GM23248 (cell line): ENCODE results near the gene GPX7. TPM values are rescaled to one million over a fixed set of nuclear protein-coding genes. Genes with fewer than 3 reads are reported as not detected.

Source experiments
- DNase-seq: peaks from one replicate; pipeline ENCODE4 v3.0.0-alpha.2; 2015
- H2AFZ ChIP-seq: fragments of 200-600 bp; sonication (generic); 2 replicates; pipeline ENCODE4 v1.6.1; 2016; ENCODE audit warnings: antibody characterized with exemption
- H3F3A ChIP-seq: fragments of 200-600 bp; sonication (generic); 2 replicates; pipeline ENCODE4 v1.6.1; 2016; ENCODE audit warnings: mild to moderate bottlenecking, antibody characterized with exemption, mixed run types; ENCODE audit not compliant: insufficient read depth
- H3K27ac ChIP-seq: fragments of 200-600 bp; sonication (generic); 2 replicates; pipeline ENCODE4 v1.5.1; 2016; ENCODE audit warnings: mild to moderate bottlenecking
- H3K27me3 ChIP-seq: fragments of 200-600 bp; sonication (generic); replicated peaks from 2 replicates; pipeline ENCODE4 v1.6.1; 2016; ENCODE audit warnings: mild to moderate bottlenecking; ENCODE audit not compliant: insufficient read depth
- H3K36me3 ChIP-seq: fragments of 200-600 bp; sonication (generic); 2 replicates; pipeline ENCODE4 v1.6.1; 2016; ENCODE audit warnings: low read depth, mild to moderate bottlenecking
- H3K4me1 ChIP-seq: fragments of 200-600 bp; sonication (generic); 2 replicates; pipeline ENCODE4 v1.6.1; 2016; ENCODE audit warnings: mild to moderate bottlenecking; ENCODE audit not compliant: insufficient read depth
- H3K4me2 ChIP-seq: fragments of 200-600 bp; sonication (generic); one replicate; pipeline ENCODE4 v1.6.1; 2016; ENCODE audit warnings: mild to moderate bottlenecking; ENCODE audit not compliant: unreplicated experiment
- H3K4me3 ChIP-seq: fragments of 200-600 bp; sonication (generic); 2 replicates; pipeline ENCODE4 v1.5.1; 2016; ENCODE audit warnings: mild to moderate bottlenecking
- H3K79me2 ChIP-seq: fragments of 200-600 bp; sonication (generic); 2 replicates; pipeline ENCODE4 v1.6.1; 2016; ENCODE audit warnings: mild to moderate bottlenecking; ENCODE audit not compliant: insufficient read depth
- H3K9ac ChIP-seq: fragments of 200-600 bp; sonication (generic); 2 replicates; pipeline ENCODE4 v1.6.1; 2016; ENCODE audit warnings: mild to moderate bottlenecking
- H3K9me2 ChIP-seq: fragments of 200-600 bp; sonication (generic); 2 replicates; pipeline ENCODE4 v1.6.1; 2016; ENCODE audit warnings: mixed run types, mild to moderate bottlenecking, moderate library complexity; ENCODE audit not compliant: insufficient read depth
- H3K9me3 ChIP-seq: fragments of 200-600 bp; sonication (generic); one replicate; pipeline ENCODE4 v1.6.1; 2017; ENCODE audit warnings: low read depth
- H4K20me1 ChIP-seq: fragments of 200-600 bp; sonication (generic); 2 replicates; pipeline ENCODE4 v1.6.0; 2016; ENCODE audit not compliant: insufficient read depth
- EZH2 ChIP-seq: fragments of 200-600 bp; sonication (generic); IDR thresholded peaks from 2 replicates; pipeline ENCODE4 v1.6.1; 2018; ENCODE audit warnings: antibody characterized with exemption, mild to moderate bottlenecking; ENCODE audit not compliant: insufficient read depth, poor library complexity, severe bottlenecking
- EZH2phosphoT487 ChIP-seq: fragments of 200-600 bp; sonication (generic); IDR thresholded peaks from 2 replicates; pipeline ENCODE4 v1.6.1; 2018; ENCODE audit warnings: antibody characterized with exemption, moderate library complexity, mild to moderate bottlenecking, low read depth; ENCODE audit not compliant: insufficient read depth
- WGBS, 2 experiments: methylation state at CpG; one replicate each; pipeline ENCODE4 v1.1.6; 2015 to 2017; ENCODE audit warnings: low lambda C conversion rate in 2 of 2, low coverage in 1 of 2; ENCODE audit errors: missing lambda C conversion rate in 2 of 2; 5-methylcytosine and 5-hydroxymethylcytosine counted together
- in situ Hi-C: fragments of 300-500 bp; cut with MboI; formaldehyde crosslinking; loops from 2 replicates; pipeline ENCODE4 v1.15.0; 2020
- polyA plus RNA-seq: library from polyadenylated mRNA; unstranded; fragments of >200 nt; fragmentation: Nextera tagmentation; extraction: Ambion mirVana; gene quantifications from 2 replicates; pipeline ENCODE4 v1.2.1, GENCODE V29; 2016
- total RNA-seq: library from RNA; depleted of rRNA; stranded (reverse); fragments of >200 nt; shearing (Covaris generic); gene quantifications from 2 replicates; pipeline ENCODE4 v1.2.3, GENCODE V29; 2014

The GPX7 gene
- total and polyA plus RNA-seq, 2 experiments from 2014 or later = 39.7 to 44.7 TPM

- Histone ChIP-seq H3K27me3 (no peaks in the 10 kb centered on the region), H3K36me3 (no peaks in the 10 kb centered on the region), H4K20me1 (no peaks in the 10 kb centered on the region), H3K4me1 (no peaks in the 10 kb centered on the region), H3K79me2 (no peaks in the 10 kb centered on the region), H3K9me3 (no peaks in the 10 kb centered on the region), H3K4me3 (no peak overlapping the region), H2AFZ (no peak overlapping the region), H3K9ac (no peak overlapping the region), H3K4me2 (no peak overlapping the region), H3F3A (no peaks in the 10 kb centered on the region), H3K9me2 (no peaks in the 10 kb centered on the region), H3K27ac (no peak overlapping the region)
- no peak for DNase-seq
- TF ChIP-seq EZH2 = no peak
- no peak for TF ChIP-seq EZH2phosphoT487
- 76 to 86% methylated on average over 4 to 5 of the region's 5 CpGs for WGBS, 2 experiments
- in situ Hi-C loops = no loop called here
Measured at GRCh38 chr1:52614671-52615070, 12.5 kb downstream of the GPX7 start.

GRCh38 chr1:52615489-52616042, 13.4 kb downstream of the GPX7 start:
- in situ Hi-C loops = no loop called here

GRCh38 chr1:52621950-52622349, 19.8 kb downstream of the GPX7 start:
- no peaks in the 10 kb centered on the region for H3F3A ChIP-seq
- no peak overlapping the region for H2AFZ ChIP-seq
- no peaks in the 10 kb centered on the region for H3K9me3 ChIP-seq
- no peaks in the 10 kb centered on the region for H3K79me2 ChIP-seq
- no peaks in the 10 kb centered on the region for H3K4me1 ChIP-seq
- no peaks in the 10 kb centered on the region for H4K20me1 ChIP-seq
- no peak overlapping the region for H3K27ac ChIP-seq
- no peak for DNase-seq
- in situ Hi-C loops = no loop called here
- no peak overlapping the region for H3K4me3 ChIP-seq
- WGBS, 2 experiments = 53 to 64% methylated on average over 2 of the region's 2 CpGs
- no peaks in the 10 kb centered on the region for H3K36me3 ChIP-seq
- no peak for TF ChIP-seq EZH2
- TF ChIP-seq EZH2phosphoT487 = no peak
- no peaks in the 10 kb centered on the region for H3K9me2 ChIP-seq
- H3K9ac ChIP-seq = no peak overlapping the region
- H3K27me3 ChIP-seq = no peaks in the 10 kb centered on the region
- H3K4me2 ChIP-seq = no peak overlapping the region

More at GRCh38 chr1:52615489-52616042, 13.4 kb downstream of the GPX7 start:
- TF ChIP-seq EZH2phosphoT487 (no peak), EZH2 (no peak)
- Histone ChIP-seq H3K36me3 (no peaks in the 10 kb centered on the region), H3K79me2 (no peaks in the 10 kb centered on the region), H4K20me1 (no peaks in the 10 kb centered on the region), H3F3A (no peaks in the 10 kb centered on the region), H3K27ac (no peak overlapping the region), H3K4me1 (no peaks in the 10 kb centered on the region), H3K9me2 (no peaks in the 10 kb centered on the region), H3K9me3 (no peaks in the 10 kb centered on the region), H3K4me3 (no peak overlapping the region), H3K9ac (no peak overlapping the region), H2AFZ (no peak overlapping the region), H3K4me2 (no peak overlapping the region), H3K27me3 (no peaks in the 10 kb centered on the region)
- WGBS, 2 experiments = 72% methylated on average over 5 of the region's 5 CpGs
- no peak for DNase-seq

- Histone ChIP-seq H3K4me2 (no peak overlapping the region), H3F3A (no peaks in the 10 kb centered on the region), H3K27ac (no peak overlapping the region), H3K9me2 (no peaks in the 10 kb centered on the region), H3K36me3 (no peaks in the 10 kb centered on the region), H3K79me2 (no peaks in the 10 kb centered on the region), H2AFZ (no peak overlapping the region), H4K20me1 (no peaks in the 10 kb centered on the region), H3K9me3 (no peaks in the 10 kb centered on the region), H3K4me1 (no peaks in the 10 kb centered on the region), H3K4me3 (no peak overlapping the region), H3K9ac (no peak overlapping the region), H3K27me3 (no peaks in the 10 kb centered on the region)
- TF ChIP-seq EZH2 = no peak
- no peak for TF ChIP-seq EZH2phosphoT487
- in situ Hi-C loops = no loop called here
- WGBS, 2 experiments = 62 to 64% methylated on average over 3 of the region's 3 CpGs
- no peak for DNase-seq
Measured at GRCh38 chr1:52623812-52624211, 21.6 kb downstream of the GPX7 start.

- peaks cover under 1% of the 10 kb centered on the region; the same call in 1 of the 2 replicates for H3K27me3 ChIP-seq
- H3K9ac ChIP-seq = no peak overlapping the region
- in situ Hi-C loops = no loop called here
- TF ChIP-seq EZH2phosphoT487 (no peak), EZH2 (no peak)
- no peaks in the 10 kb centered on the region for H3K9me3 ChIP-seq
- no peak overlapping the region for H3K4me2 ChIP-seq
- H3K36me3 ChIP-seq = no peaks in the 10 kb centered on the region
- H3K27ac ChIP-seq = no peak overlapping the region
- no peaks in the 10 kb centered on the region for H3K9me2 ChIP-seq
- WGBS, 2 experiments = 90 to 93% methylated on average over 2 of the region's 2 CpGs
- H3K79me2 ChIP-seq = no peaks in the 10 kb centered on the region
- no peak for DNase-seq
- no peak overlapping the region for H2AFZ ChIP-seq
- H3K4me3 ChIP-seq = no peak overlapping the region
- no peaks in the 10 kb centered on the region for H3F3A ChIP-seq
- no peaks in the 10 kb centered on the region for H4K20me1 ChIP-seq
- H3K4me1 ChIP-seq = no peaks in the 10 kb centered on the region
Measured at GRCh38 chr1:52627028-52627427, 24.9 kb downstream of the GPX7 start.
